GM18498 (cell line): ENCODE results near the gene CNDP2.
"Not testable (repeated sequence)": the region's sequence is repeated elsewhere in the genome, so short reads cannot be mapped to it uniquely, and the experiment has no call there.

ENCODE experiments used
- ATAC-seq: cut with Tn5 transposase; IDR thresholded peaks from one replicate; pipeline ENCODE4 v1.9.1; 2021; ENCODE audit warnings: mild to moderate bottlenecking, moderate library complexity; ENCODE audit not compliant: unreplicated experiment

The CNDP2 gene

DNA sequence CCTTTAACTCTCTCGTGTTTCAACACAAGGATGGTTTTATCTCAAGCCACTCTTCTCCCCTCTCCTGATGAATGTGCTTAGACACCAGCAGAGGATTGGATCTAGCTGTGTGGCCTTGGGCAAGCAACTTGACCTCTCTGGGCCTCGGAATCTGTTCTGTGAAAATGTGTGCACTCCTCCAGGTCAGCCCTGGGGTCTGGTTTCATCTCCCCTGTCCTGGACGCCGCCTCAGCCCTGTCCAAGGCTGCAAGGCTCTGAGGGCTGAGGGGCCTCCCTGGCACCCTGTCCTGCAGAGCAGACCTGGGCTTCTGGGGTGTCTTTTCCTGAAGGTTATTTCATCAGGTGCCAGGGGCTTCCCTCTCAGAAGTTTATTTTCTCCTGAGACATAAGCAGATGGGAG is 66.6 kb downstream of the CNDP2 start:
- ATAC-seq, result no peak

DNA sequence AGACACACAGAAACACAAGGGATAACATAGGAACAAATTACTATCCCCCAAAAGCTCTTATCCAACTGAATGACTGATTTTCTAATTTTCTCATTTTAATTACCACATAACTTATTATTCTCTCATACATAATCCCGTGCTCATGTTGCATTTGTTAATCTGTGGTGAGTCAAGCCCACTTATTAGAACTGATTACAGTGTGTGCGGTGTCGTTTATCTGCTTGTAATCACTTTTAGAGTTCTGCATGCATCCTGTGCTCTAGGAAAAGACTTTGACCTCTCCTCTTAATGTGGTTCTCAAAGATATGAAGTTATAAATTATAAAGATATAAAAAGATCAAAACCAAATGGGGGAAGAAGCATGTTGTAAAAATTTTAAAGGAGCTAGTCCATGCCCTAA is 67.8 kb downstream of the CNDP2 start:
- ATAC-seq, result no peak

GRCh38 chr18:74565164-74565563 is 69.0 kb downstream of the CNDP2 start:
- not testable (repeated sequence) for ATAC-seq

DNA sequence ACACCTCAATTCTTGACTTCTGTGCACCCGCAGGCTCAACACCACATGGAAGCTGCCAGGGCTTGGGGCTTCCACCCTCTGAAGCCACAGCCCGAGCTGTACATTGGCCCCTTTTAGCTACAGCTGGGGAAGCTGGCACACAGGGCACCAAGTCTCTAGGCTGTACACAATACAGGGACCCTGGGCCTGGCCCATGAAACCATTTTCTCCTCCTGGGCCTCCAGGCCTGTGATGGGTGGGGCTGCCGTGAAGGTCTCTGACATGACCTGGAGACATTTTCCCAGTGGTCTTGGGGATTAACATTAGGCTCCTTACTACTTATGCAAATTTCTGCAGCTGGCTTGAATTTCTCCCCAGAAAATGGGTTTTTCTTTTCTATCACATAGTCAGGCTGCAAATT is 69.8 kb downstream of the CNDP2 start:
- ATAC-seq, result not testable (repeated sequence)

DNA sequence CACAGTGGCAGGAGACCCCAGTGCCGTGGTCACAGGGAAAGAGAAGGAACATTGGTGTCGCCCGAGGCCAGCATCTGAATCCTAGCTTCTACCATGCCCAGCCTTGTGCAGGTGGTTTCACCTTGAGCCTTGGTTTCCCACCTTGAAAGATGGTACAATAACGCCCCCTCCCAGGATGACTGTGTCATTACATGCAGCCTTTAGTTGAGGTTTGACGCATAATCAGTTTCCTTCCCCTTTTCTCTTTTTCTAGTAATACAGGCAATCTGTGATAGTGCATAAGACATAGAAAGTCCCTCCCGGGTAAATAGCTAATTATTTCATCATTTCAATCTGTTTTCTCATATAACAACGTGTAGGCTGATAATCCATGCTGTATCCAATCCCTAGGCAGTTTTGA is 71.7 kb downstream of the CNDP2 start:
- ATAC-seq, result no peak

- ATAC-seq, result no peak
Observed at GRCh38 chr18:74569401-74569800, 73.2 kb downstream of the CNDP2 start.

DNA sequence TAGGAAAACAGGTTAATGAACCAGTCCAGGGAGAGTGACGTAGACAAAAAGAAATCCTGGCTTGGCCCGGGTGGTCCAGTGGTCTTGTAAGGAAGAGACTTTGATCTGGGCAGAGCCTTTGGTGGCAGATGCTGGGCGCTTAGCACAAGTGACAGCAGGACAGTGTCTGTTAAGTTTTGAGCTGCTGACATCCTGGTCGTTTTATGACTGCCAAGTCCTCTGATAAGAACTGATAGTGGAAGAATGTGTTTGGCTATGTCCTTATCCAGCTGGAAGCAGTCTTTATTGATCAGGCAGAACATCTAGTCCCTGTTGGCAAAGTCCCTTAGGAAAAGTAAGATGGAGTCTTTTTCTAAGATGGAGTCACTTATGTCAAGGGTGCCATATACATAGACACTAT is 74.1 kb downstream of the CNDP2 start:
- ATAC-seq, result no peak

DNA sequence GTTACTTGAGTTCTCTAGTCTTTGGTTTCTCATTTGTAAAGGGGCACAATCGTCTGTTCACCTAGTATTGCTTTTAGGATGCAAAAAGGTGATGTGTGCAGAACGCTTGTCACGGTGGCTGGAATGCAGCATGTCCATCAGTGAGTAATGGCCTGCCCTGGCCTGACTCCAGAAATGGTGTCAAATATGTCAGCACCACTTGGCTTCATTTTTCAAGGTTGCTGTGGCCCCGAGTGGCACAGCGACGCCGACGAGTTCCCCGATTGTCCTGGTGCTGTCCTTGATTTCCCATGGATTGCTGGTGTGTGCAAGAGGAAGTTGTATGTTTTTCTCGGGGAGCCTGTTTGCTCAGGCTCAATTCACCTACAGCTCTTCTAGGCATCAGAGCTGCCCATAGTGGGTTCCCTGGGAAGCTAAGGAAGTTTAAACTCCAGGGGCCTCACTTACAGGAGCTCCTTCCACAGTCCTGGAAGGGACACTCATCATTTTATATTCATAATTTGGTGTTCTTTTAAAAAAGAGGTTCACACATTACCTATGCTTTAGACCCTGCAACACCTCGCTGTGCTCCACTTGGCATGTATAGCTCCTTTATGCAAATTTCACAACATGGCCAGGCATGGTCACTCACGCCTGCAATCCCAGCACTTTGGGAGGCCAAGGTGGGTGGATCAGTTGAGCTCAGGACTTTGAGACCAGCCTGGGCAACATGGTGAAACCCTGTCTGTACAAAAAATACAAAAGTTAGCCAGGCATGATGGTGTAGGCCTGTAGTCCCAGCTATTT is 75.9 kb downstream of the CNDP2 start:
- no peak for ATAC-seq

GRCh38 chr18:74573053-74573452 is 76.9 kb downstream of the CNDP2 start:
- no peak for ATAC-seq
